Activated T-cell treated with anti-CD3 and anti-CD28 coated beads for 24 hours (primary cell): ENCODE results near the gene GPC3.
"Not testable (repeated sequence)": the region's sequence is repeated elsewhere in the genome, so short reads cannot be mapped to it uniquely, and the experiment has no call there.

ENCODE experiments used
- DNase-seq: peaks from one replicate; pipeline ENCODE4 v3.0.0-alpha.2; 2020; ENCODE audit warnings: low read depth

The GPC3 gene

GRCh38 chrX:133550665-133551485 is 434.5 kb downstream of the GPC3 start:
- DNase-seq, result no peak

- no peak for DNase-seq
These were observed 436.0 kb downstream of the GPC3 start for GRCh38 chrX:133549295-133549933.

- no peak for DNase-seq
These were observed 439.0 kb downstream of the GPC3 start for GRCh38 chrX:133546441-133546840.

GRCh38 chrX:133544778-133545177 is 440.6 kb downstream of the GPC3 start:
- no peak for DNase-seq

- DNase-seq, result no peak
These were observed 441.3 kb downstream of the GPC3 start for GRCh38 chrX:133544115-133544514.

GRCh38 chrX:133543654-133544053 is 441.7 kb downstream of the GPC3 start:
- DNase-seq, result no peak

- DNase-seq, result no peak
These were observed 442.9 kb downstream of the GPC3 start for GRCh38 chrX:133542476-133542875.

- DNase-seq, result no peak
These were observed 444.4 kb downstream of the GPC3 start for GRCh38 chrX:133541021-133541420.

GRCh38 chrX:133538148-133538547 is 447.2 kb downstream of the GPC3 start:
- DNase-seq, result no peak

- no peak for DNase-seq
These were observed 448.3 kb downstream of the GPC3 start for GRCh38 chrX:133537142-133537541.

GRCh38 chrX:133535066-133535465 is 450.3 kb downstream of the GPC3 start:
- DNase-seq, result no peak

- no peak for DNase-seq
These were observed 451.2 kb downstream of the GPC3 start for GRCh38 chrX:133534172-133534571.

- DNase-seq, result no peak
These were observed 452.1 kb downstream of the GPC3 start for GRCh38 chrX:133533249-133533648.

- no peak for DNase-seq
These were observed 454.4 kb downstream of the GPC3 start for GRCh38 chrX:133530960-133531359.

- DNase-seq, result no peak
These were observed 455.8 kb downstream of the GPC3 start for GRCh38 chrX:133529578-133529977.

- DNase-seq, result no peak
These were observed 457.6 kb downstream of the GPC3 start for GRCh38 chrX:133527825-133528224.

- DNase-seq, result no peak
These were observed 458.0 kb downstream of the GPC3 start for GRCh38 chrX:133527415-133527814.

- DNase-seq, result not testable (repeated sequence)
These were observed 458.6 kb downstream of the GPC3 start for GRCh38 chrX:133526773-133527172.

GRCh38 chrX:133523526-133523925 is 461.9 kb downstream of the GPC3 start:
- DNase-seq, result no peak

GRCh38 chrX:133523081-133523487 is 462.3 kb downstream of the GPC3 start:
- DNase-seq, result no peak

GRCh38 chrX:133516686-133517085 is 468.7 kb downstream of the GPC3 start:
- DNase-seq, result no peak

- no peak for DNase-seq
These were observed 470.9 kb downstream of the GPC3 start for GRCh38 chrX:133514486-133514885.

GRCh38 chrX:133513123-133513522 is 472.3 kb downstream of the GPC3 start:
- DNase-seq, result no peak

GRCh38 chrX:133511041-133511440 is 474.4 kb downstream of the GPC3 start:
- DNase-seq, result no peak
